Anterior cingulate cortex (tissue), 58 donors: ENCODE data around the gene APBA1.

ENCODE experiments used
- DNase-seq, 58 donors: peaks; one replicate each; lab custom pipeline; 2025; lab: John Stamatoyannopoulos, UW

APBA1 gene

DNA sequence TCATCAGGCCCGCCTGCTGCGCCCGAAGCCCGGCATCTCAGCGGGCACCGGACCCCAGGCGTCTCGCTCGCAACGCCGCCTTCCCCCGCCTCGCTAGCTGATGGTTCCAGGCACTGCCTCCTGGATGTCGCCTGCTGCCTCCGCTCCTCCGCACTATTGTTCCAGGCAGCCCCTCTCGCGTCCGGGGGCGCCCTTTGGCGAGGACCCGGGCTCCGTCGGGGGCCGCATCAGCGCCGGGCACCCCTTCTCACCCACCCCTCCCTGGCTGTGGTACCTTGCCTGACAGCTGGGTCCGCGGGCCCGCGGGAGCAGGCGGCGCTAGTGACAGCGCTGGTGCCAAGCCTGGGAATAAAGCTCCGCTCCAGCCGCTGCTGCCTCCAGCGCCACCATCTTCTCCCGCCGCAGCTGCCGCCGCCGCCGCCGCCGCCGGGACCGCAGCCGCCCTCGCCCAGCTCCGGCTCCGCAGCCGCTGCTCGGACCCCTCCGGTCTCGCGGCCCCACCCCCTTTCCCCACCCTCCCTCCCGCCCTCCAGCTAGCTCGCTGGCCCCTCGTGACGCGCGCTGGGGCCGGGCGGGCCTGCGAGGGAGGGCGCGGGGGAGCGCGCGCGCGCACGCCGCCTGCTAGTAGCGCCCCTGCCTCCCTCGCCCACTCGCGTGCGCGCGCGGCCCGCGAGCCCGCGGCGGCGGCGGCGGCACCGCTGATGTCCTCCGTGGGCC is at the start of gene APBA1:
TSS of gene APBA1 (minus strand) at position 493 of the 717 bp plus-strand sequence.
- peak in 56 of 58 donors; percentile 47 to 90 (median 79) for DNase-seq

DNA sequence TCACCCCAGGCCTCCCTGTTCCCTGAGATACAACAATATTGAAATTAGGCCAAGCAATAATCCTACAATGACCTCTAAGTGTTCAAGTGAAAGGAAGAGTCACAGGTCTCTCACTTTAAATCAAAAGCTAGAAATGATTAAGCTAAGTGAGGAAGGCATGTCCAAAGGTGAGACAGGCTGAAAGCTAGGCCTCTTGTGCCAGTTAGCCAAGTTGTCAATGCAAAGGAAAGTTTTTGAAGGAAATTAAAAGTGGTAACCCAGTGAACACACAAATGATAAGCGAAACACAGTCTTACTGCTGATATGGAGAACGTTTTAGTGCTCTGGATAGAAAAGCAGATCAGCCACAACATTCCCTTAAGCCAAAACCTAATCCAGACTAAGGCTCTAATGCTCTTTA is 47.8 kb upstream of the APBA1 start:
- no peak for DNase-seq

DNA sequence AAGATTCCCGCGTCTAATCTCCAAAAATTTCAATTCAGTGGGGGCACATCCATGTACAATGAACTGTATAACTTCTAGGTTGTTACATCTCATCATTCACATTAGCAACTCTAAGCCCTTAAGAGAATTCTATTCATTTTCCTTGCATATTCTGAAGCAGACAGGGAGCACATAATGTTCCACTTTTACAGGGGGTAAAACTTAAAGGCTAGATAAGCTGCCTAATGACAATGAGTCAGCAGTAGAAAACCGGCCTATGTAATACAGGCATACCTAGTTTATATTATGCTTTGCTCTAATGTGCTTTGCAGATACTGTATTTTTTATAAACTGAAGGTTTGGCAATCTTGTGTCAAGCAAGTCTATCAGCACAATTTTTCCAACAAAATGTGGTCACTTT is 47.2 kb upstream of the APBA1 start:
- DNase-seq, result no peak

DNA sequence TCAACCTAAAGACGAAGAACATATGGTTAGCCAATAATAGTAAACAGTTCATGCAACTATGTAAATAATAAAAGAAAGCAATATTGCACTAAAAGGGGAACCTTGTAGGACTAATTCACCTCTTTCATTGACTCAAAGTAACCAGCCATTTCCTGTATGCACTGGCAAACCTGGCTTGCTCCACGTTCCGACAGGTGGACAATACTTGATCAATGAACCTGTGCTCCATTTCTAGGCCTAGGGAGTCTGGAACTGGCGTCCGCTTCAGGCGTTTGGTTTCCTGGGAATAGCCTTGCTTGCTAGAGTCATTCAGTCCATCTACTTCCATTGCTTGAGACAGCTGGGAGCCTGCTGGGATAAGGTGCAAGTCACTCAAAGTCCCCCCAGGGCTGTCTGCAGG is 46.0 kb upstream of the APBA1 start:
- DNase-seq, result no peak

DNA sequence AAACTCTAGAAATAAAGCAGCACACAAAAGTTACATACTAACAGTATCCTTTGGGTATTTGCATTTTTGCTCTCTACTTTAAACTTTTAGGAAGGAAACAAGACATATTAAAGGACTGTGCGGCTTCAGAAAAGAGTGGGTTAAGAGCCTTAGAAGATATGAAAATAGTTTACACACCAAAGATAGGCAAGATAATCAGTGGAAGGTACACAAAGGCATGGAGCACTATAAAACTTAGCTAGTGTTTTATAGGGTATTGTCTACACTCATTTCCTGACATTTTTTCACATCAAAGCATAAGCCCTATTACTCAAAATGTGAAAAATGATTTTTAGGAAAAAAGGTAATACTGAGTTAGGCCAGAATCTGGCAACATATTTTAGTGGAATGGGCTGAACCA is 43.7 kb upstream of the APBA1 start:
- DNase-seq, result no peak

DNA sequence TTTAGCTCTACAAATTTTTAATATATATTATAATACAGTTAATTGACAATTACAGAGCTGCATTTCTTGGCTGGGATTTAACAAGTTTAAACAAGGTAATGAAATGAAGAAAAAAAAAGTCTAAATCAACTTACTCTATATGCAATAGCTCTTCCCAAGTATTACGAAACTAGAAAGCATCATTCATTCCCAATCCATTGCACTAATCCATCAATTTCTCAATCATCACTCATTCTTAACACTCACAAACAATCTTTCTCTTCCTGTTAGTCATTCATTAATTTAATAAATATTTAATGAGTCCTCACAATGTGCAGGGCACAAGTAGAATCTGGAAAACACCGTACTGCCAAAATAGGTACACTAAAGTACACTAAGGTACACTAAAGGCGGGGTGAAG is 42.9 kb upstream of the APBA1 start:
- no peak for DNase-seq

DNA sequence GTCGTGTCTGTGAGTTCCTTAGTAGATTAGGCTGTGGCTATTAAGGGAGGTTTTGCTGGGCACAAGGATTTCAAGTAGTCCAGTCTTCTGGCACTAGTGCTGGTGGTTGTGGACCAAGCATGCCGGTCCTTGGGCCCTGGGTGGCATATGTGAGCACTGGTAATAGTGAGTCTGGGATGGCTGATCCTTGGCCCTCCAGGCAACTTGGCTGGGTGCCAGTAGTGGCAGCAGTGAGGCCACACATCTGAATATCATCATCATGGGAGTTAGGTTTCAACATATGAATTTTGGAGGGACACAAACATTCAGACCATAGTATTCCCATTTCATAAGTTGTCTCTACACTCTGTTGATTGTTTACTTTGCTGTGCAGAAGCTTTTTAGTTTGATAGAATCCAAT is 25.3 kb upstream of the APBA1 start:
- no peak for DNase-seq

DNA sequence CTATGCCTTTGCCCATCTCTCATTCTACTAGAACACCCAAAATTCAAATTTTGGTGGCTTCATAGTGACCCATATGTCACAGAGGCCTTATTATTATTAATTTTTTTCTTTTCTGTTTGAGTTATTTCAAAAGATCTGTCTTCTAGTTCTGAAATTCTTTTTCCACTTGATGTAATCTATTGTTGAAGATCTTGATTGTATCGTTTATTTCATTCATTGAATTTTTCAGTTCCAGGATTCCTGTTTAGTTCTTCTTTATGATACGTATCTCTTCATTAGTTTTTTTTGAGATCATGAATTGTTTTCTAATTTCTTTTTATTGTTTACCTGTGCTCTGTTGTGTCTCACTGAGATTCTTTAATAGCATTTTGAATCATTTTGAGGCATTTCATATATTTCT is 24.6 kb upstream of the APBA1 start:
- no peak for DNase-seq

DNA sequence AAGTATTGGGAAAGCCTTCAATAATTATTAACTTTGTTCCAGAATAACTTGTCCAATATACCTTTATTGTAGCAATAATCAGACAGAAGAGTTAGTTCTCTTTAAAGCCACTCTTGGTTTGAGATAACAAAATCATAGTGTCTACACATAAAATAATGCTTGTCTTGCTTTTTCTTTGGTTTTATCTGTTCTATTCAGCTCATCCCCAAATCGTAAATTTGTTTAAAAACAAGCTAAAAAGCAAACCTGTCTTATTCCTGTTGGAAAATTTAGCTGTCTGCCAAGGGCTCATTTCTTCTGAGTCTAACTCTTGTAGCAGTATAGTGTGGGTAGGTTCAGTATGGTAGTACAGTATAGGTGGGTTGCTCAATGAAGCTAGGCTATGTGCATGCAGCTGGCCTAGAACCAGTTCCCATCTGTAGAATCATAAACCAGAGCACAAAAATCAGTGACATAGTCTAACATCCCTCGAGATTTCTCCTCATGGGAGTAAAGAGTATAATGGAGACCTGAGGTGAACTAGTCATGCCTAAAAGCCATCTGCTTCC is 17.9 kb upstream of the APBA1 start:
- DNase-seq, result no peak

DNA sequence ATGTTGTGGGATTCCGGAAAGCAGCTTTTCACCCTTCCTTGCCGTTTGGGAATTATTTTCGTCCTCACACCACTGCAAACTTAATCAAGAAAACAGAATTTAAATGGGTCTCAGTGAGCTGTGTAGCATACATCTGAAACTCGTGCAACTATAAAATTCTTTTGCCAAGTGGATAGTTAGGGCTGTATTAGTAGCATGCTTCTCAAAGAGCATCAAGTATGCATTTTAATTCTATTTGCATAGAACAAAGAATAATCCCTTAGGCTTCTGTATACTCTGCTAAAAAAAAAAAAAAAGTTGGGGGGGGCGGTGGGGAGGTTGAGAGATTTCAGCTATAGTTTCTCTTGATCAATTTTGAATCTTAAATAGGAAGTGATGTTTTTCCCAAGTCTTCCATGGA is 11.8 kb upstream of the APBA1 start:
- no peak for DNase-seq

DNA sequence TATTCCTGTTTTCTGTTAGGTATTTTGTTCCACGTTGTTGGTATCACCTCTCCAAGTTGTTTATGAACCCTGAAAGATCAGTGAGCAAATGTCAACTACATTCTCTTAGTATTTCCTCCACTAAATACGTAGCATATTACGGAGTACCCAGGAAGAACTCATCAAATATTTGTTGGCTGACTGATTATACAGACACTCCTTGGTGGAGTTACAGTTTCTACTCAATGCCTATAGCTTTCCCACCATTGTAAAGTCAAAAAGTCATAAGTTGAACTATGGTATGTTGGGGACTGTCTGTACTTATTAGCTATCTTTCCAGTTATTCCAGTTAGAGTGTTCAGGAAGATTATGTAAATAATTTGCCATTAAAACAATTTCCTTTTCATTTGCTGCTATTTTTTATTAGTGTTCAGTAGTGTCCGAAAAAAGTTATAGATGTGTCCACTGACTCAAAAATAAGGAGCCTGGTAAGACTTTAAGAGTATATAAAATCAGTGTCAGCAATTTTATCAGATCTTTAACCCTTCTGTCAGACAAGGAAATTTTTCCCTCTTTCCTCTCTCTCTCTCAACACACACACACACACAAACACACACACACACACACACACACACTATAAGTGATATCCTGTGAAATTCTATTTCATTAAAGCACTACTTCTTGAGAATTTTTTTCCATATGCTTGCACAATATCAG is 6.8 kb upstream of the APBA1 start:
- no peak for DNase-seq

DNA sequence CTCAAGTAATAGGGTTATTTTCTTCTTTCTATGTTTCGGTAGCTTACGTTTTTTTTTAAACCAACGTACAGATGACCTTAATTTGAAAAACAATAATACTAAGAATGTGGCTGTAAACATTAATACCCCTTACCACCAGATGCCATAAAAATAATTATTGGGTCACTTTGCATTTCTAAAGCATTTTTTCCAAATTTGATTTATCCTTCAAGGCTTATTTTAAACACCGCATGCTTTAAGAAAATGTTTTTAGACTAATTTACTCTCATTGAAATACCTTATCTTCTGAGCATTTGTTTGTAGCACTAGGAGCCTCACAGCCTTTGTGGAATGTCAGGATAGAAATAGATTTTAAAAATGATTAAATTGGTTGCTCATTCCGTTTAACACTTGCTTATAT is 5.8 kb upstream of the APBA1 start:
- no peak for DNase-seq

DNA sequence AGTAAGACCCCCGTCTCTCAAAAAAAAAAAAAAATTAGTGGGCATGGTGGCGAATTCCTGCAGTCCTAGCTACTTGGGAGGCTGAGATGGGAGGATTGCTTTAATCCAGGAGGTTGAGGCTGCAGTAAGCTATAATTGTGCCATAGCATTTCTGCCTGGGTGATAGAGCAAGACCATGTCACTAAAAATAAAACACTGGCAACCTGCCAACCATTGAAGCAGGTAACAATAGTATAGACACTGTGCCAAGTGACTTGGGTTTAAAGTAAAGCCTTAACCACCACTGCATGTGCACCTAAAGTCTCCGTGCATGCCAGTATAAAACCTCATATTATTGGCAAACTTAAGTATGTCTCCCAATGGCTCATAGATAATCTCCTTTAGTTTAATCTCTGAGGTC is 3.4 kb upstream of the APBA1 start:
- DNase-seq, result no peak

DNA sequence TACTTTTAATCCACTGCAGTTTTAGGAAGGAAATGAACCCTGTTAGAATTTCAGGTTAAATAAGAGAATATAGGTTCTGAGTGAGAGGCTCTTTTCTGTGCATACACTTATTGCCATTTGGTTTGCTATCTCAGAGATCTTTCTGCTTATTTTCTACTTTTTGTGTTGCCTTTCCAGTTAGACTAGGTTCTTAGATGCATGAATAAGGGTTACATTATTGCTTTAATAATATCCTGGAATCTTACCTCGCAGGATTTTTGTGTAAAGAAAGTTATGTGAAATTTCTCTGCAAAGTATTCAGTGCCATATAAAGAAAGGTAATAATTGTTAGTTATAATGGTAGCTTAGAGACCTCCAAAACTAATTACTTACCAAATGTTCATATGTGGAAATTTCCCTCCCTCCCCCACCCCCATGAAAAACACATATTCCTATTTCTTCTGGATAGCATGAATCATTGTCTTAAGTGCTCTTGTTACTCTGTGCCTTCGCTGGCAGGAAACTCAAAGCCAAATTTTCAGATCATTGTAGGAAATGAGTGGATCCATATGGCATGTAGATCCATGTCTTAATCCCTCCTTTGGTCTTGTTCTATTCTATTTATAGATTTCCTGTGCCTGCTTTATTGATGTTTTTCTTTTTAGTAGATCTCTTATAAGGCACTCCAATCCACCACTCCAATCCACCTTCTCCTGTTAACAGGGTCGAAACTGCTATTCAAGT is 2.7 kb upstream of the APBA1 start:
- DNase-seq, result no peak

DNA sequence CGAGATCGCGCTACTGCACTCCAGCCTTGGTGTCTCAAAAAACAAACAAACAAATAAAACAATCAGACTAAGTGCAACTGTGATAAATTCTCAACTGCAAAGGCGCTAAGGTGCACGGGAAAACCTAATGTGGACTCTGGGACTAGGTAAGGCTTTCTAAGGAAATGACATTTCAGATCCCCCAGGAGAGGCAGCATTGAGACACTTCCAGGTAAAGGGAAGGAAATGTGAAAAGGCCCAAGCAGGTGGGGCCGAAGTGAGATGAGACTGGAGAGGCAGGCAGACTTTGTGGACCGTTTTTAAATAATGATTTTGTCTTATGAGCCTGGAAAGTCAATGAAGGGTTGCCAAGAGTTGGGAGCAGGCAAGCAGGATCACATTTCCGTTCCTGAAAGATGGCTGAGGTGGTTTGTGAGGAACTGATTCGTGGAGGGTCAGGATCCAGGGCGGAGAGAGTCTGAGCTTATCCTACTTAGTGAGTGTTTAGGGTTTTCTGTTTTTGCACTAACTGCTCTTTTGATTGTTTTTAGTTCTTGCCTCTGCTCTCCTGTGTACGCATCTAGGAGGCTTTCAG is 2.0 kb upstream of the APBA1 start:
- DNase-seq, result no peak

DNA sequence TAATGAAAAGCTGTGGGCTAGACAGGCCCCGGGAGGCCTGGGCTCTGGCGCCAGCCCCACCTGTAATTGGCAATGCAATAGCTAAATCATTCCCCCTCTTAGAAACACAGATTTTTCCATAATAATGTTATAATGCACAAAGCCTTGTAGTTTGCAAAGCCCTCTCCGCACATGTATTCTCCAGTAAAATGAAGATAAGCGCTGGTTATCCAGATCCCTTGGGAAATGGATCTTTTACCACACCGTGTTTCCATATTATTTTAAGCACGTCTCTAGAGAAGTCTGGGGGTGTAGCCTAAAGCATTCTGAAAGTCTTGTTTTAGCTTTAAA is 1.1 kb upstream of the APBA1 start:
- no peak for DNase-seq

DNA sequence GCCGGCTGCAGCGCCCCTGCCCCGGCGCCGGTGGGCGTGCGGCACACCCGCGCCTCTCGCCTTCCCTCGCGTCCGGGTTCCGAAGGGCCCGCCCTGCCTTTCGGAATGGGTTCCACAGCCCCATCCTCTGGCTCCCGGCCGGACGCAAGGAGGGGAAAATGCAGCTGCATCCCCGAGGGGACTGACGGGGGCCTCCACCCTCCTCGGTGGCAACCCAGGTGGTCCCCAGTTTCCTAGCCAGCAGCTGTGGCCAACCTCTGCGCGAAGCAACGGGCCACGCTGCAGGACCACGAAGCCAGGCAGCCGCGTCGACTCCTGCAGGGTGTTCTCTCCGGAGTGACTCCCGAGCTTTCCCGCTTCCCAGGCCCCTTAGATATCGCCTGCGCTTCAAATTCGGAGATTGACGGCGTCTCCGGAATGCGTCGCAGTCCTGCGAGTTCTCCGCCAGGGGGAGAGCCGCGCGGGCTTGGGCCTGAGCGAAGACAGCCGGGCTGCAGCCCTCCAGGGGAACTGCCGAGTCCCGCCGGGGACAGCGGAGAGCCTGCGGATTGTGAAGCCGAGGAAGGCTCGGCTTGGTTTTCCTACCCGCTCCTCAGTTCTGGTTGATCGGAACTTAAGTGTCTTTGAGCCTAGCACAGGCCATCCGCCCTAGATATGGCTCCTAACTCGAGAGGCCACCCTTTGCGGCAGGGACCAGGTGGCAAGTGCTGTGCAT is 582 bp upstream of the APBA1 start:
- peak in 57 of 58 donors; percentile 38 to 91 (median 79) for DNase-seq

DNA sequence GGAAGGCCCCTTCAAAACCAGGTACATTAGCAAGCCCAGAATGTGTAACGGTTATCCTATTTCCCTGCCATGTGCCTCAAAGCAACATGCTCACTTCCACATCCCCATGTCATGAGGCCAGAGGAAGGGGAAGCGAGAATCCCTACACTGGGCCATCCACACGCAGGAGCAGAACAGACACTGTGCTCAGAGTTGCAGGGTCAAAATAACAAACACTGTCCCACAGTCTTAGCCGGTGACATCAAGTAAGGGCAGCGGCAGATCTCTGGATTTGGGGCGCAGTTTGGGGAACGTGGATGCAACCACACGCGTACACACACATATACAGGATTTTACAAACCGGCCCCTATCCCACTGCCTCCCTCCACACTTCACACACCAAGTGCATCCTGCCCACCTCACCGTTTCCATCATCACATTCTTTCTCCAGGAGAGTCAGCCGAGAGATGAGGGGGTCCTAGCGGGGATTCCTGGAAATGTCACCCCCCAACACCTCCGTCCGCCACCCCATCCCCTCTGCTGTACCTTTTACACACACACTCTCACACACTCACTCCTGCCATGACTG is 776 bp downstream of the APBA1 start:
- DNase-seq, result peak in 40 of 58 donors; percentile 4 to 68 (median 44)

DNA sequence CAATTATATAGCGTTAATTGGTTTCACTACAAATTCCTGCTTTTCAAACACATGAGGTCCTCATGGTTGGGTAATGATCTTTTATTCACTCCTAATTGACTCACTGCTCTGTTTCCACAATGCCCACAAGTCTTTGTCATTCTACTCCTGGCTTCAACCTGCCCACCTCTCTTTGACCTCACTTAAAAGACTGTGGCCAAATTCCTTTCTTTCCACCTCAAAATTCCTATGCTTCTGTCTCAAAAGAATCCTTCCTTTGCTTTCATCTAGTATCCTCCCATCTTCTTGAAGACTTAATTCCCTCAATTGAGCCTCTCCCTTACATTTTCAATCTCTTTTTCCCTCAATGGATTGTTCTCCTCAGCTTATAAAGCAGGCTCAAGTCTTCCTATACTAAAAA is 4.9 kb downstream of the APBA1 start:
- DNase-seq, result no peak

DNA sequence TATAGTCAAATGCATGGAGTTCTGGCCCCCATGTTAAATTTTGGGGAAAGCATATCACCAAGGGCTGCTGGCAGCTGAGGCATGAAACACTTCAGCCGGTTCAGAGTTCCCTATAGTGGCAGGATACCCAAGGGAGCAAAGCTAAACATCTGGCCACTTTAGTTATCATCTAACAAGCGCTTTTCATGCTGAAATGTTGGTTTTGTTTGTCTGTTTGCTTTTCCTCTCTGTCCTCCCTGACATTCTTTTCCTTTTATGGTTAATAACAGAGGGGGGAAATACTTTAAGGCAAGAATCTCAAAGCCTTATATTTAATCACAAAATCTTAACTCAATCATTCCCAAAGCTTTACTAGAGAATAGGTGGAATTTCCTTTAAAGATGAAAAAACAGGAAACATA is 11.9 kb downstream of the APBA1 start:
- DNase-seq, result no peak
